NCI-H1417 treated with DMSO at 0.1 percent for 48 hours (cell line): ENCODE data around the gene EXOC4.
A peak's percentile ranks its signal among the peaks of the same experiment; 100 is the strongest.

Experiments
- DNase-seq: peaks from one replicate; lab custom pipeline; 2025; lab: John Stamatoyannopoulos, UW

EXOC4 gene

GRCh38 chr7:133830081-133830480 lies 577.2 kb downstream of the EXOC4 start:
- DNase-seq, result no peak

GRCh38 chr7:133836666-133837065 lies 583.8 kb downstream of the EXOC4 start:
- peak; percentile 72 for DNase-seq

- peak; percentile 51 for DNase-seq
Observed at GRCh38 chr7:133837224-133837623, 584.3 kb downstream of the EXOC4 start.

- no peak for DNase-seq
Observed at GRCh38 chr7:133839121-133839520, 586.2 kb downstream of the EXOC4 start.

- no peak for DNase-seq
Observed at GRCh38 chr7:133843341-133843740, 590.5 kb downstream of the EXOC4 start.

- DNase-seq, result no peak
Observed at GRCh38 chr7:133845005-133845404, 592.1 kb downstream of the EXOC4 start.

GRCh38 chr7:133846203-133846945 lies 593.5 kb downstream of the EXOC4 start:
- no peak for DNase-seq

- no peak for DNase-seq
Observed at GRCh38 chr7:133850497-133851280, 597.8 kb downstream of the EXOC4 start.

GRCh38 chr7:133851411-133851810 lies 598.5 kb downstream of the EXOC4 start:
- DNase-seq, result no peak

- DNase-seq, result no peak
Observed at GRCh38 chr7:133853706-133854276, 600.9 kb downstream of the EXOC4 start.

- DNase-seq, result peak; percentile 27
Observed at GRCh38 chr7:133854739-133855138, 601.9 kb downstream of the EXOC4 start.

- no peak for DNase-seq
Observed at GRCh38 chr7:133857376-133858119, 604.7 kb downstream of the EXOC4 start.

GRCh38 chr7:133858311-133858710 lies 605.4 kb downstream of the EXOC4 start:
- DNase-seq, result no peak

- peak; percentile 96 for DNase-seq
Observed at GRCh38 chr7:133859231-133859630, 606.4 kb downstream of the EXOC4 start.

- DNase-seq, result no peak
Observed at GRCh38 chr7:133859871-133860450, 607.1 kb downstream of the EXOC4 start.

- DNase-seq, result no peak
Observed at GRCh38 chr7:133860628-133861335, 607.9 kb downstream of the EXOC4 start.

- no peak for DNase-seq
Observed at GRCh38 chr7:133861876-133862275, 609.0 kb downstream of the EXOC4 start.

GRCh38 chr7:133863362-133864061 lies 610.6 kb downstream of the EXOC4 start:
- DNase-seq, result peak; percentile 26

GRCh38 chr7:133869556-133869955 lies 616.7 kb downstream of the EXOC4 start:
- no peak for DNase-seq

GRCh38 chr7:133871757-133872156 lies 618.9 kb downstream of the EXOC4 start:
- DNase-seq, result no peak

- no peak for DNase-seq
Observed at GRCh38 chr7:133873187-133873586, 620.3 kb downstream of the EXOC4 start.
